ENCODE results near the gene BFSP1. TPM values are rescaled to one million over a fixed set of nuclear protein-coding genes. Genes with fewer than 3 reads are reported as not detected.

BFSP1 gene
- total RNA-seq, 1 experiment from 2014 or later, result 9.4 TPM

- DNase-seq (ENCODE audit: low read depth in 1 of 2, low spot score in 2 of 2), result peak in 1 of 2 experiments; percentile 89
- Histone ChIP-seq H3K27ac (peak overlapping the region; percentile 87), H3K4me1 (replicated peaks) (peaks cover 28% of the 10 kb centered on the region), H3K9me3 (replicated peaks) (no peaks in the 10 kb centered on the region), H3K36me3 (no peaks in the 10 kb centered on the region), H3K27me3 (replicated peaks) (no peaks in the 10 kb centered on the region), H3K4me3 (no peak overlapping the region)
Measured at GRCh38 chr20:17542993-17543412, 11.8 kb upstream of the BFSP1 start.

GRCh38 chr20:17542481-17542880 is 11.3 kb upstream of the BFSP1 start:
- no peaks in the 10 kb centered on the region for H3K27me3 ChIP-seq (replicated peaks)
- no peaks in the 10 kb centered on the region for H3K9me3 ChIP-seq (replicated peaks)
- peaks cover 28% of the 10 kb centered on the region for H3K4me1 ChIP-seq (replicated peaks)
- no peaks in the 10 kb centered on the region for H3K36me3 ChIP-seq
- peak in 1 of 2 experiments; percentile 30 for DNase-seq (ENCODE audit: low read depth in 1 of 2, low spot score in 2 of 2)
- no peak overlapping the region for H3K4me3 ChIP-seq
- peak overlapping the region; percentile 87 for H3K27ac ChIP-seq

- H3K27me3 ChIP-seq (replicated peaks), result no peaks in the 10 kb centered on the region
- H3K9me3 ChIP-seq (replicated peaks), result no peaks in the 10 kb centered on the region
- peak in 1 of 2 experiments; percentile 44 for DNase-seq (ENCODE audit: low read depth in 1 of 2, low spot score in 2 of 2)
- H3K4me3 ChIP-seq, result no peak overlapping the region
- peaks cover 31% of the 10 kb centered on the region for H3K4me1 ChIP-seq (replicated peaks)
- H3K27ac ChIP-seq, result peak overlapping the region; percentile 87; the same call in 1 of the 2 replicates
- H3K36me3 ChIP-seq, result no peaks in the 10 kb centered on the region
Measured at GRCh38 chr20:17541996-17542395, 10.8 kb upstream of the BFSP1 start.

DNA sequence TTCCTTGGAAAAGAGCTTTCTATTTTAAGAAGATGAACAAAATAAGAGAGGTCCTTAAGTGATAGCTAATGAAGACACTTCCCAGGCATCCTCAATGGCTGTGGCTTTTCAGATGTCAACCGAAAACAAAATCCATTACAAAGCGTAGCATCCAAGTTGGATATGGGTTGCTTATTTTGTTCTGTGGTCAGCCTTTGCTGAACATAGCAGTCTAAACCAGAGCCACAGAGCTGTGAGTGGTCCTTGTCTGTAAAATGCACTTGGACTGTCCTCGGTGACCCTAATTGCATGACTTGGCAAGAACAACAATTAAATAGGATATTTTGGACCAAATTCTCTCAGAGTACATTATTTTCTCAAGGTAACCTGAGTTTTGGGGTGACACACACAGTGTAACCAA is 10.4 kb upstream of the BFSP1 start:
- no peak for DNase-seq (ENCODE audit: low read depth in 1 of 2, low spot score in 2 of 2)
- no peak overlapping the region for H3K27ac ChIP-seq
- no peaks in the 10 kb centered on the region for H3K36me3 ChIP-seq
- H3K9me3 ChIP-seq (replicated peaks), result no peaks in the 10 kb centered on the region
- H3K4me1 ChIP-seq (replicated peaks), result peaks cover 35% of the 10 kb centered on the region
- H3K4me3 ChIP-seq, result no peak overlapping the region
- H3K27me3 ChIP-seq (replicated peaks), result no peaks in the 10 kb centered on the region

DNA sequence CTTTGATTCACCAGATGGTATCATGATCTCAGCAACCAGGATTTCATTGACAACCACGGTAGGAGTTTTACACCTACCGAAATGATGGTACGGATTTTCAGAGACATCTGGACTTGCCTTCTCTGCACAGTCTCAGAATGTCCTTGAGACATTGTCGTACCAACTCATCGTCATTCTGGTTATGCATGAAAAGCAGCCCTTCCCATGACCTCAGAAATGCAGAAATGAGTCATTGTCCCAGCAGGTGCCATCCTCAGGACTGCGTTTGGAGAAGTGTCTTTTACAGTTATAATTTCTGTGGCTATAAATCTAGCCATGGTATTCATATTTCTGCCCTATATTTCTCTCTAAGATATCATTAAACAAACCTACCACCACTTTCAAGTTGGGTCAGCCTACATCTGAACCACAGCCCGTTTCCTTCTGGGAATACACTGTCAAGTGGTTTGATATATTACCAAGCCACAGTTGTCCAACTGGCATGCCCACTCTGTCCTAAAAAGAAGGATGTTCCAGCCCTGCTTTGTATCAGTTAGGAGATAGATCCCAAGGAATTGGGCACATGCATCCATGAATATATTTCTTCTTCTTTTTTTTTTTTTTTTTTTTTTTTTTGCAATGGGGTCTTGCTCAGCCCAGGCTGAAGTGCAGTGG is 7.5 kb upstream of the BFSP1 start:
- Histone ChIP-seq H3K4me1 (replicated peaks) (peaks cover 29% of the 10 kb centered on the region), H3K27me3 (replicated peaks) (no peaks in the 10 kb centered on the region), H3K4me3 (no peak overlapping the region), H3K36me3 (no peaks in the 10 kb centered on the region), H3K9me3 (replicated peaks) (no peaks in the 10 kb centered on the region), H3K27ac (no peak overlapping the region)
- DNase-seq (ENCODE audit: low read depth in 1 of 2, low spot score in 2 of 2), result no peak

- Histone ChIP-seq H3K27me3 (replicated peaks) (no peaks in the 10 kb centered on the region), H3K4me1 (replicated peaks) (peaks cover 27% of the 10 kb centered on the region)
Measured at GRCh38 chr20:17537959-17538358, 6.8 kb upstream of the BFSP1 start.

DNA sequence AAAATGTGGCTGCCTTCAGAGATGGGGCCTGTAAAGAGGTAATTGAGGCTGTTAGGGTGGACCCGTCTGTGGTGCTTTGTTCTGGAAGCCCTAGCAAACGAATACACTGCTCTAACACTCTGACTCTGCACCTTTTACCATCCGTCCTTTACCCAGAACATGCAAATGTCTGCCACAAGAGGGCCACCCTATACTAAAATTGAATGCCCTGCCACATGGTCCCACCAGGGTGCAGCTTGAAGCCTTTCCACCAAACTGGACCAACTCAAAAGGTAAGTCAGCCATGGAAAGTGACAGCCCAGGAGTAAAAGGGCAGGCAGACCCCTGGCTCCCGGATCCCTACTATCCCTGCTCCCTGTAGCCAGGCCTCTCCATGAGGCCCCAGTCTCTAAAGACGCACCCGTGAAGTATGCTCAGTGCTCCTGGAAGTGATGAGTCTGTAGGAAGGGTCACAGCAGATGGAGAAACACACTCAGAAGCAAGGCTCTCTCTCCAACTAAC is 5.8 kb upstream of the BFSP1 start:
- Histone ChIP-seq H3K4me3 (no peak overlapping the region), H3K36me3 (no peaks in the 10 kb centered on the region), H3K27me3 (replicated peaks) (no peaks in the 10 kb centered on the region), H3K9me3 (replicated peaks) (no peaks in the 10 kb centered on the region), H3K27ac (no peak overlapping the region), H3K4me1 (replicated peaks) (peaks cover 18% of the 10 kb centered on the region)
- peak; percentile 78 to 81 for DNase-seq (ENCODE audit: low read depth in 1 of 2, low spot score in 2 of 2)

More at GRCh38 chr20:17537959-17538358, 6.8 kb upstream of the BFSP1 start:
- H3K27ac ChIP-seq, result no peak overlapping the region
- H3K4me3 ChIP-seq, result no peak overlapping the region
- no peaks in the 10 kb centered on the region for H3K36me3 ChIP-seq
- no peak for DNase-seq (ENCODE audit: low read depth in 1 of 2, low spot score in 2 of 2)
- H3K9me3 ChIP-seq (replicated peaks), result no peaks in the 10 kb centered on the region

- DNase-seq (ENCODE audit: low read depth in 1 of 2, low spot score in 2 of 2), result no peak
- H3K4me3 ChIP-seq, result no peak overlapping the region
- H3K36me3 ChIP-seq, result no peaks in the 10 kb centered on the region
- no peaks in the 10 kb centered on the region for H3K27me3 ChIP-seq (replicated peaks)
- peaks cover 28% of the 10 kb centered on the region for H3K4me1 ChIP-seq (replicated peaks)
- H3K27ac ChIP-seq, result no peak overlapping the region
- no peaks in the 10 kb centered on the region; the same call in 1 of the 2 replicates for H3K9me3 ChIP-seq (replicated peaks)
Measured at GRCh38 chr20:17534077-17534476, 2.9 kb upstream of the BFSP1 start.

GRCh38 chr20:17533396-17533795 is 2.2 kb upstream of the BFSP1 start:
- DNase-seq (ENCODE audit: low read depth in 1 of 2, low spot score in 2 of 2), result peak in 1 of 2 experiments; percentile 34
- no peak overlapping the region for H3K27ac ChIP-seq
- no peaks in the 10 kb centered on the region for H3K36me3 ChIP-seq
- no peaks in the 10 kb centered on the region for H3K27me3 ChIP-seq (replicated peaks)
- no peaks in the 10 kb centered on the region; the same call in 1 of the 2 replicates for H3K9me3 ChIP-seq (replicated peaks)
- no peak overlapping the region for H3K4me3 ChIP-seq
- peaks cover 28% of the 10 kb centered on the region for H3K4me1 ChIP-seq (replicated peaks)

DNA sequence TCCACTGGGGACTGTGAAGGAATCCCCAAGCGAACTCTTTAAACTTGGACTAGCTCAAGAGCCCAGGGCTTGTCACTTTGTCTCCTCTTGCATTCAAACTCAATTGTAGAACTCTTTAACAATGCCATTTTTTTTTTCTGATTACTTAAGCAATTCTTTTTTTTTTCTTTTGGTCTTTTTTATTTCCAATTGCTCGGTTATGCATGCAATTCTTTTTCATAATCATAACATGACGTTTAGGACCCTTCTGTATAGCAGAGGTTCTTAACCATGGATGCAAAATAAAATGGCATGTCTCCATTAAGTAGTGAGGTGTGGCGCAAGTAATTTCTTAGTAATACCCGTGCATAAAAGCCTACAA is 466 bp upstream of the BFSP1 start:
- peak overlapping the region; percentile 68 for H3K4me3 ChIP-seq
- no peaks in the 10 kb centered on the region; the same call in 1 of the 2 replicates for H3K9me3 ChIP-seq (replicated peaks)
- H3K36me3 ChIP-seq, result no peaks in the 10 kb centered on the region
- DNase-seq (ENCODE audit: low read depth in 1 of 2, low spot score in 2 of 2), result no peak
- no peaks in the 10 kb centered on the region for H3K27me3 ChIP-seq (replicated peaks)
- peak overlapping the region; percentile 66 for H3K27ac ChIP-seq
- peaks cover 21% of the 10 kb centered on the region for H3K4me1 ChIP-seq (replicated peaks)

DNA sequence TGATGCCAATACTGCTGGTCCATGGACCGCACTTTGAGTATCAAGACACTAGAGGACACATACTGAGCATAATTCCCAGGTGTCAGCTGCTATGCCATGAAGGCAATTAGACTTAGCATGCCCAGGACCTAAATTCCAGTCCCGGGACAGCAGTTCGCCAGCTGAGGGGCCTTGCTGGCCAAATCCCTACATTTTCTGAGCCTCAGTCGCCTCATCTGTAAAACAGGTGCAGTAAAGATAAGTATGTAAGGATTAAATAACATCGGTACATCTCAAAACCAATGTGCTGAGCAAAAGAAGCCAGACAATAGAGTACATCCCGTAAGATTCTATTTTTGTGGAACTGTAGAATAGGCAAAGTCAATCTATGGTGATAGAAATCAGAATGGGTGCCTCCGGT is 1.0 kb downstream of the BFSP1 start:
- Histone ChIP-seq H3K9me3 (replicated peaks) (no peaks in the 10 kb centered on the region; the same call in 1 of the 2 replicates), H3K36me3 (no peaks in the 10 kb centered on the region), H3K4me3 (no peak overlapping the region), H3K27ac (no peak overlapping the region), H3K27me3 (replicated peaks) (no peaks in the 10 kb centered on the region), H3K4me1 (replicated peaks) (peaks cover 20% of the 10 kb centered on the region)
- DNase-seq (ENCODE audit: low read depth in 1 of 2, low spot score in 2 of 2), result no peak

GRCh38 chr20:17529586-17529985 is 1.6 kb downstream of the BFSP1 start:
- no peaks in the 10 kb centered on the region for H3K27me3 ChIP-seq (replicated peaks)
- no peak overlapping the region for H3K4me3 ChIP-seq

DNA sequence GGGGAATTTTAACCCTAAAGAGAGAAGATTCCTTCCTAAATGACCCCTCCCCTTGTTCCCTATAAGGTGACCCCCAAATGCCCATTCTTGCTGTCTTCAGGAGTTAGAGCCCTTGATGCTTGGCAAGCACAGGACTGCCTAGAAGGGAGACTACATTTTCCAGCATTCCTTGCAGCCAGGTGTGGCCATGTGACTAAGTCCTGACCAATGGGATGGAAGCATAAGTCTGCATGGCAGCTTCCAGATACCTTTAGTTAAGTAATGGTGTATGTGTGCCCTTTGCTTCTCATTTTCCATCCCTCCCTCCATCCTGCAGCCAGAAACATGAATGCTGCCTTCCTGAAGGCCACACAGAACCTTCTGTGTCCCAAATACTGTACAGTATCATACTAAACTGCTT is 5.5 kb downstream of the BFSP1 start:
- Histone ChIP-seq H3K27me3 (replicated peaks) (no peaks in the 10 kb centered on the region), H3K27ac (no peak overlapping the region), H3K4me3 (no peak overlapping the region), H3K36me3 (no peaks in the 10 kb centered on the region), H3K4me1 (replicated peaks) (peaks cover 3% of the 10 kb centered on the region), H3K9me3 (replicated peaks) (no peaks in the 10 kb centered on the region)
- DNase-seq (ENCODE audit: low read depth in 1 of 2, low spot score in 2 of 2), result no peak

More at GRCh38 chr20:17529586-17529985, 1.6 kb downstream of the BFSP1 start:
- Histone ChIP-seq H3K36me3 (no peaks in the 10 kb centered on the region), H3K9me3 (replicated peaks) (no peaks in the 10 kb centered on the region; the same call in 1 of the 2 replicates), H3K4me1 (replicated peaks) (peaks cover 20% of the 10 kb centered on the region), H3K27ac (no peak overlapping the region)
- no peak for DNase-seq (ENCODE audit: low read depth in 1 of 2, low spot score in 2 of 2)

DNA sequence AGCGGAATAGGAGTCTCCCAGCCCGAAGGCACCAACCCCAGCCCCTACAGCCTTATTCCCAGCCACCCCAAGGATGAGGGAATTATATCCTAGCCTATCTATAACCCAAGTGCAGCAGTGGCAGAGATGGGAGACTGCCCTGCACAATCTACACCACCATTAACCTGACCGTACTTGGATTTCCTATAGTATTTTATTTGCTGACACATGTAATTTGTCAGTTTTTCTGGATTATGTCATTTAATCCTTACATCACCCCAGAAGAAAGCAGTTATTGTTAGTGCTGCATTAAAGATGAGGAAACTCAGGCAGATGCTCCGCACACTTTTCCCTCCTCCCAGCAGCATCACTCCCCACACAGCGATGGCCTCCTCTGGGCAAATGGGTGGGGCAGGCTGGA is 6.0 kb downstream of the BFSP1 start:
- no peak for DNase-seq (ENCODE audit: low read depth in 1 of 2, low spot score in 2 of 2)
- H3K9me3 ChIP-seq (replicated peaks), result no peaks in the 10 kb centered on the region

More for the DNA sequence above, 6.0 kb downstream of the BFSP1 start:
- Histone ChIP-seq H3K4me1 (replicated peaks) (no peaks in the 10 kb centered on the region), H3K27ac (no peak overlapping the region), H3K27me3 (replicated peaks) (no peaks in the 10 kb centered on the region), H3K36me3 (no peaks in the 10 kb centered on the region), H3K4me3 (no peak overlapping the region)

All from SJSA1 (cell line).